Heart right ventricle (tissue), 16 donors: ENCODE measurements around the gene PCSK5. TPM values are rescaled to one million over a fixed set of nuclear protein-coding genes. Genes with fewer than 3 reads are reported as not detected.

ENCODE experiments used
- ATAC-seq, 8 donors: fragments of 200-7000 bp; cut with Tn5 transposase; one replicate each; pipeline ENCODE4 v1.9.1; 2020; ENCODE audit warnings: mild to moderate bottlenecking in 8 of 8, moderate library complexity in 8 of 8, moderate number of reproducible peaks in 1 of 8
- DNase-seq, 2 donors: peaks; one replicate each; pipeline ENCODE4 v3.0.0-alpha.2; 2020
- H3K27ac ChIP-seq, 10 donors: fragments of 200-600 bp; sonication (generic) in 2 of 10; one replicate each; pipeline versions ENCODE4 v1.5.0 to v1.8.0; 2020 to 2022; ENCODE audit warnings: mild to moderate bottlenecking in 3 of 10
- H3K27me3 ChIP-seq, 7 donors: fragments of 200-600 bp; one replicate each; pipeline ENCODE4 v1.8.0; 2021 to 2022; ENCODE audit warnings: mild to moderate bottlenecking in 2 of 7
- H3K36me3 ChIP-seq, 9 donors: fragments of 200-600 bp; sonication (generic) in 1 of 9; one replicate each; pipeline versions ENCODE4 v1.5.0 to v1.8.0; 2020 to 2022; ENCODE audit warnings: mild to moderate bottlenecking in 2 of 9
- H3K4me1 ChIP-seq, 9 donors: fragments of 200-600 bp; sonication (generic) in 1 of 9; one replicate each; pipeline versions ENCODE4 v1.5.0 to v1.8.0; 2020 to 2022; ENCODE audit warnings: mild to moderate bottlenecking in 4 of 9
- H3K4me3 ChIP-seq, 10 donors: fragments of 200-600 bp; sonication (generic) in 2 of 10; one replicate each; pipeline versions ENCODE4 v1.5.0 to v1.8.0; 2020 to 2022; ENCODE audit warnings: mild to moderate bottlenecking in 7 of 10, moderate library complexity in 2 of 10
- H3K9me3 ChIP-seq, 11 donors: fragments of 200-600 bp in 10 of 11; sonication (generic) in 2 of 11; one replicate each; pipeline versions ENCODE4 v1.5.0 to v1.8.0; 2013 to 2022; ENCODE audit warnings: mild to moderate bottlenecking in 2 of 11, control low read depth in 1 of 11, moderate library complexity in 1 of 11
- CTCF ChIP-seq, 9 donors: fragments of 200-600 bp; sonication (generic) in 2 of 9; IDR thresholded peaks; one replicate each; pipeline versions ENCODE4 v1.5.0 to v1.8.0; 2021 to 2022; ENCODE audit warnings: antibody characterized with exemption in 9 of 9, mild to moderate bottlenecking in 5 of 9, moderate library complexity in 1 of 9
- WGBS, 2 donors: extraction: QIAGEN DNeasy Blood & Tissue Kit; methylation state at CpG; one replicate each; pipeline ENCODE4 v1.1.7; 2013; ENCODE audit warnings: inconsistent platforms in 1 of 2; 5-methylcytosine and 5-hydroxymethylcytosine counted together
- intact Hi-C, 10 donors: fragments of 100-400 bp; cut with DNase I; formaldehyde crosslinking; loops; one replicate each; pipeline versions ENCODE4 v1.11.1 to v1.14.2; 2022
- polyA plus RNA-seq, 2 donors: library from polyadenylated mRNA; stranded (reverse); fragments of 200-250 nt; gene quantifications; one replicate each; pipeline ENCODE4 v1.2.3, GENCODE V29; 2013
- total RNA-seq, 10 donors: library from RNA; stranded (reverse); fragmentation: NEBNext Ultra II Directional in 3 of 10; extraction: Animal tissue kit (Norgen Biotek cat#: 25700) in 3 of 10; gene quantifications; one replicate each; pipeline versions ENCODE4 v1.2.1 to v1.2.4, GENCODE V29; 2021 to 2023
- donor health status: Arrhythmogenic right ventricular cardiomyopathy.
- donor health status: ischemic (EF 13 %, LVEDD 7.1; RV severe dilation, severe dysfunction).
- donor health status: healthy with polysubstance abuse.
- donor health status: DM: no; HTN: yes; CAD: no.
- donor health status: DM: no; HTN: no; CAD: no.
- donor health status: ischemic (EF 25% LVEDD 6.9; RV normal size, moderate dysfunction).
- donor health status: ischemic (EF 25% LVEDD 5.7; RV mildly dilated, moderate dysfunction).
- donor health status: healthy.
- donor health status: DM: yes; HTN: yes; CAD: no.
- donor health status: Ischemic cardiomyopathy.
- donor health status: ischemic (EF 35%, LVEDD 5.7; RV mildly dilated, moderate dysfunction).
- donor health status: nonischemic (EF 11% LVEDD 7.7; RV severe dilation, severe dysfunction).
- donor health status: DM: yes; HTN: yes; CAD: no.
- donor health status: PGD.
- donor health status: ischemic (EF 29% LVEDD 5.4; RV normal size, mild dysfunction).
- donor health status: nonischemic (EF 23%, LVEDD 6.1; RV moderate dilation, normal function).

Gene PCSK5
- total and polyA plus RNA-seq, 12 donors, result 1.8 to 8.3 (median 5.7) TPM

GRCh38 chr9:75914002-75914401, 23.5 kb downstream of the PCSK5 start:
- H3K27me3 ChIP-seq, result no peaks in the 10 kb centered on the region
- intact Hi-C loops, result no loop called here
- whole genome bisulfite sequencing, 2 donors, result 95 to 98% methylated on average over 4 of the region's 4 CpGs
- H3K4me1 ChIP-seq, result no peaks in the 10 kb centered on the region
- no peak overlapping the region for H3K27ac ChIP-seq
- no peak overlapping the region for H3K4me3 ChIP-seq
- no peaks in the 10 kb centered on the region for H3K36me3 ChIP-seq
- ATAC-seq (no peak), DNase-seq (no peak)
- TF ChIP-seq CTCF (IDR thresholded peaks at IDR 0.05), result no peak
- no peaks in the 10 kb centered on the region for H3K9me3 ChIP-seq

- H3K4me1 ChIP-seq, result no peaks in the 10 kb centered on the region
- H3K9me3 ChIP-seq, result no peaks in the 10 kb centered on the region
- ATAC-seq, result no peak
- no peak for DNase-seq
- no peaks in the 10 kb centered on the region for H3K27me3 ChIP-seq
- 85 to 87% methylated on average over 4 of the region's 4 CpGs for WGBS, 2 donors
- TF ChIP-seq CTCF (IDR thresholded peaks at IDR 0.05), result no peak
- intact Hi-C loops, result no loop called here
- H3K4me3 ChIP-seq, result no peak overlapping the region
- no peaks in the 10 kb centered on the region for H3K36me3 ChIP-seq
- no peak overlapping the region for H3K27ac ChIP-seq
Measured at GRCh38 chr9:75914883-75915452, 24.5 kb downstream of the PCSK5 start.

- H3K4me1 ChIP-seq, result no peaks in the 10 kb centered on the region
- intact Hi-C loops, result no loop called here
- ATAC-seq (no peak), DNase-seq (no peak)
- no peak for TF ChIP-seq CTCF (IDR thresholded peaks at IDR 0.05)
- H3K4me3 ChIP-seq, result no peak overlapping the region
- no peaks in the 10 kb centered on the region for H3K36me3 ChIP-seq
- H3K9me3 ChIP-seq, result no peaks in the 10 kb centered on the region
- 82 to 90% methylated on average over 3 of the region's 3 CpGs for WGBS, 2 donors
- no peak overlapping the region for H3K27ac ChIP-seq
- H3K27me3 ChIP-seq, result no peaks in the 10 kb centered on the region
Measured at GRCh38 chr9:75918154-75918553, 27.7 kb downstream of the PCSK5 start.

GRCh38 chr9:75918909-75919308, 28.4 kb downstream of the PCSK5 start:
- DNase-seq, result no peak
- no peak for ATAC-seq
- no peaks in the 10 kb centered on the region for H3K27me3 ChIP-seq
- H3K4me1 ChIP-seq, result no peaks in the 10 kb centered on the region
- H3K4me3 ChIP-seq, result no peak overlapping the region
- no peak overlapping the region for H3K27ac ChIP-seq
- 87% methylated on average over 3 of the region's 3 CpGs for WGBS, 2 donors
- intact Hi-C loops, result no loop called here
- no peak for TF ChIP-seq CTCF (IDR thresholded peaks at IDR 0.05)
- H3K9me3 ChIP-seq, result no peaks in the 10 kb centered on the region
- H3K36me3 ChIP-seq, result no peaks in the 10 kb centered on the region
